GM18498 (cell line): ENCODE results near the gene PPP1R26.

Experiments
- ATAC-seq: cut with Tn5 transposase; IDR thresholded peaks from one replicate; pipeline ENCODE4 v1.9.1; 2021; ENCODE audit warnings: mild to moderate bottlenecking, moderate library complexity; ENCODE audit not compliant: unreplicated experiment

PPP1R26 gene

DNA sequence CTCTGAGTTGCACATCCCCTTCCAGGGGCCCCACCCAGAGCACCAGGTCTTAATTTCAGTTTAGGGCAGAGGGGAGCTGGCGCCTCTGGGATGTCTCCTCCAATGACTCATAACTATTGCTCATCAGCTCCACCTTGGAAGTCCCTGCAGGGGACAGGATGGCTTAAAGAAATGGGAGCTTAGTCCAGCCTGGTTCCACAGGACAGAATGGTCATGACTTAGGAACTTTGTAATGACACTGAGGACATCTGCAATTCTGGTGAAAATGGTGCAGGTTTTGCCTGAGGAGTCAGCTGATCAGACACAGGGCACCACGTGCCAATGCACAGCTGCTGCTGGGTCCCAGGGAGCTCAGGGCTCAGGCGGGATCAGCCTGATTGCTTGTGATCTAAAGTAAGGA lies 16.4 kb upstream of the PPP1R26 start:
- ATAC-seq = no peak

DNA sequence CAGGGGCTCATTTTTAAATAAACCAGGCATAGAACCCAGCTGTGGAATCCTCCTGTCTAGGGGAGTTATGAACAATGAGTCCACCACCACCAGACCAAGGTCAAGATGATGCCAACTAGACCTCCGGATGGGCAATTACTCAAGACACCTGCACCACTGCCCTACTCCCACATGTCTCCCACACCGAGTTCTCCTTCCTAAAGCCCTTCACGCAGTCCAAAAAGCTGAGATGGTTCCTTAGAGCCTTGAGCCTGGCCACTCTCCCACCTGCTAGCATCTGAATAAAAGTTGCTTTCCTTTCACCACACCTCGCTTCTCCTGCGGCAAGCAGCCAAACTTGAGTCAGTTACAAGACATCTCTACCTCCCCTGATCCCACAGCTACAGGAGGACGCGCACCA lies 15.4 kb upstream of the PPP1R26 start:
- no peak for ATAC-seq

DNA sequence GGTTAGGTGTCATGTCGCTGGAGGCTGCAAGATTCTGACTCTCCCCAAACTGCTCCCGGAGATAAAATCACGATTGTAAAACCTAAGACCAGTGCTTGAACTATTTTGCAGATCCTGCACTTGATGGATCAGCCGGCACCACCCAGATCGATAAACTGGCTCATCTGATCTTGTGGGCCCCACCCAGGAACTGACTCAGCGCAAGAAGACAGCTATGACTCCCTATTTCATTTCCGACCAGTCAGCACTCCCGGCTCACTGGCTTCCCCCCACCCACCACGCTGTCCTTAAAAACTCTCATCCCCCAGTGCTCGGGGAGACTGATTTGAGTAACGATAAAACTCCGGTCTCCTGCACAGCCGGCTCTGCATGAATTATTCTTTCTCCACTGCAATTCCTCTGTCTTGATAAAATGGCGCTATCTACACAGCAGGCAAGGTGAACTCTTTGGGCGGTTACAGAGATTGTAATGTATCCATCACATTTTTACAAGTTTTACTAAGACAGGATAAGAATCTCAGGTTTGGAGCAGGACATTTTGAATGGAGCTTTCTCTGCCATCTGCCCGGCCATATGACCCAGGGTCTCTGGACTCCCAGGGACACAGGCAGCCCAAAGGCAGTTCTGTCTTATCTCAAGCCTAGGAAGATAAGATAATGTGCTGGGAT lies 10.6 kb upstream of the PPP1R26 start:
- ATAC-seq = no peak

DNA sequence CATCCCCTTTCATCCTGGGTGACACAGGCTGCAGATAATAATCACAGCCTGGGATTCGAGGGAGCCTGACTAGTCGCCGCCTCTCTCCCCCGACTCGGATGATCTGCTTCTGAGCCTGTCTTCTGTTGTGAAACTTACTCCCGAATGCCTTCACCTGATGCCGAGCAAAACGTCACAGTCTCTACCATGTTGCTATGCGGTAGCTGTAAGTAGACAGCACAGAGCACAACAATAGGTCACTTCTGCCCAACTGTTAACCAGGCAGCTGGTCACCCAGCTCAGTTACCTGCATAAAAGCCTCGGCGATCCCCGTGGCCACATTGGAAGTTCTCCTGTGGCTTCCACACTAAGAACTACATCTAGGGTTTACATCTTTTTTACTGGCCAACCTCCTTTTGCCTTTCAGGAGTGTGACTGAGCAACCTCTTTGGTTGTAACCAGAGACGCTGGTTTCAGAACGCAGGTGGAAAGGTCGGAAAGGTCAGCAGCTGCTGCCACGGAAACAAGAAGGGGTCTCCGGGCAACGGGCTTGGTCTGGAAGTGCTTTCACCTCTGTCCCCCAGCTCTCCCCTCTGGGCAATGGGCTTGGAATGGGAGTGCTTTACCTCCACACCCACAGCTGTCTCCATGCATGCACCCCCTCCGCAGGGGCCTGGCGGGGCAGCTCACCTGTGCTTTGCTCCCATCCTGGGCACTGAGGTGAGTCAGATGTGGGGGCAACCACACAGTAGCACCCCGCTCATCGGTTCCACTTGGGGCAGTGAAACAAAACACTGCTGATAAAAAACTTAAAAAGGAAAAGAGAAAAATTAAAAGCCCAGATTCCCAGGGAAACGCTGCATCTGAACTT lies 7.6 kb upstream of the PPP1R26 start:
- ATAC-seq = no peak

DNA sequence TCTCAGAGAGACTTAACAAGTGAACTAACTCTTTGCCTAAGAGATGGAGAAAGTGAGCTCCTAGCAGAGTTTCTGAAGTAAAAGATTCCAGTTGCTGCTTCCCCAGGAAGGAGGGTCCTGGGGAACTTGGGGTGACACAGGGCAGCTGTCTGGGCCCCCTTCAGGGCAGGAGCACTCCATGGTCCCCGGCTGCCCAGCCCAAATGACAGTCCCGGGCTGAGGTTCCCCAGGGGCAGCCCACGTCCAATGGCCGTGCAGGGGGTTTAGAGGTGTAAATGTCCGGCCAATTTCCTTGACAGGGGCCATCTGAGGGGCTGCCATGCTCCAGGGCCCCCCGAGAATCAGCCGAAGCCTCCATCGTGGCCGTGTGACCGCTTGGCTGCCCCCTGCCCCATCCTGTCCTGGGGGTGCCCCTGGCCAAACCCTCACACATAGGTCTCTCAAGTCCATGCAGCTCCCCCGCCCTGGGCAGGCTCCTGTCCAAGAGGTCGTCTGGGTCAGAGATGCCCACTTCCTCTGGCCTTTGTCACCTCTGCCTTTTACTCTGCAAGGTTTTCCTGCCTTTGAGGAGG lies 5.5 kb upstream of the PPP1R26 start:
- ATAC-seq = no peak

DNA sequence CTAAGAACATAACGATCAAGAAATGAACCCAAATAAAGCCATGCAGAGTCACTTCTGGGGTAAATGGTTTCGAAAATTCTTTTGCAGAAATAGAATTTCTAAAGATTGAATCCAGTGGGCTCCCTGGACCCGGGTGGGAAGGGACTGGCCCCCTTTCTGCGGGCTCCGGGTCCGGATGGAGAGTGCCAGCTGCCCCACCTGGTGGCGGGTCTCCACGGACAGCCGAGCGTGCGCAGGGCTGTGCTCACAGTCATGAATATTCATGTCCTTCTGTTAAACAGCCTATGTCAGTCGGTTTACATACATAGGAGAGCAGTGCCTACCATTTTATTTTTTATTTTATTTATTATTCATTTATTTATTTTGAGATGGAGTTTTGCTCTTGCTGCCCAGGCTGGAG lies 4.7 kb upstream of the PPP1R26 start:
- no peak for ATAC-seq

DNA sequence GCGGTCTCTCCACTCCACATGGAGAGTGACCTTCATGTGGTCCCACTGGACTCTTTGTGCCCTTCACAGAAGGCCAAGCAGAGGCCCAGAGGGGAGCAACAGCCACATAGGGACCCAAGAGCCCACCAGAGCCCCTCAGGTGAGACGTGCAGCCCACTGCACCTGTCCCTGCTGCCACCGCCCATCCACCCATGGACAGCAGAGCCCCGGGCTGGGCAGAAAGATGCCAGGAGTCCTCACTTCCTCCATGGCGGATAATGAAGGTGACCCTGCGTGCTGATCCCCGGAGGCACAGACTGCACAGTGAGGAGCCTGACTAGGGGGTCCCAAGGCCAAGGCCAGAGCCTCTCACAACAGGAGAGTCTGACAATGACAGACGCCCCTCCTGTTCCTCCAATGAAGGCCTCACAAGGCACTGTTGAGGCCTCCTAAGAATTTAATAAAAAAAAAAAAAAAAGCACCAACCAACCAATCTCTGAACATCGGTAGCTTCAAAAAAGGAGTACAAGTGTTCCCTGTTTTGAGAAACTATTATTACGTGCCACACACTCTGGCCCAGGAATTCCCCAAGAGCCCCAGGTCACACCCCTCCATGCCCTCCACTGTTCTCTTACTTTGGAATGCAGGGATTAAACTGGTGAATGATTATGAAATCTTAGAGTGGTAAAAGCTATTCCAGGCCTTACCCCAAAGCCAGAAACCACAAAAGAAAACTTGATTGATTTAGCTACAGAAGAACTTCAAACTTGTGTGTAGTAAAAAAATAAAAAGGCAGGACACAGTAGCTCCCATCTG lies 2.8 kb upstream of the PPP1R26 start:
- no peak for ATAC-seq

DNA sequence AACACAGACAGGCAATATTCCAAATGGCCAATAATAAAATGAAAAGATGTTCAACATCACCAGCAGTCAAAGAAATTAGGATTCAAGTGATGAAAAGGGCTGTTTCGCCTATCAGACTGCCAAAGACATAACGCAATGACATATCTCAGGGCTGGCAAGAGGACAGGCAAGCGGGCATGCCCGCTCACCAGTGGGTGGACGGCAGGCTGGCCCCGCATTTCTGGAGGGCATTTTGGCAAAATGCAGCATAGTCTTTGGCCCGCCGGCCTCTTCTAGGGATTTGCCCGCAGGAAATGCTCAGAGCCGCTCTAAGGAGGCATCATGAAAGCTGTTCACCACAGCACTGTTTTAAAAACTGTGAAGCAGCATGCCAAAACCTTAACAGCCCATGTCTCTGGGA lies 1.4 kb upstream of the PPP1R26 start:
- ATAC-seq = no peak

DNA sequence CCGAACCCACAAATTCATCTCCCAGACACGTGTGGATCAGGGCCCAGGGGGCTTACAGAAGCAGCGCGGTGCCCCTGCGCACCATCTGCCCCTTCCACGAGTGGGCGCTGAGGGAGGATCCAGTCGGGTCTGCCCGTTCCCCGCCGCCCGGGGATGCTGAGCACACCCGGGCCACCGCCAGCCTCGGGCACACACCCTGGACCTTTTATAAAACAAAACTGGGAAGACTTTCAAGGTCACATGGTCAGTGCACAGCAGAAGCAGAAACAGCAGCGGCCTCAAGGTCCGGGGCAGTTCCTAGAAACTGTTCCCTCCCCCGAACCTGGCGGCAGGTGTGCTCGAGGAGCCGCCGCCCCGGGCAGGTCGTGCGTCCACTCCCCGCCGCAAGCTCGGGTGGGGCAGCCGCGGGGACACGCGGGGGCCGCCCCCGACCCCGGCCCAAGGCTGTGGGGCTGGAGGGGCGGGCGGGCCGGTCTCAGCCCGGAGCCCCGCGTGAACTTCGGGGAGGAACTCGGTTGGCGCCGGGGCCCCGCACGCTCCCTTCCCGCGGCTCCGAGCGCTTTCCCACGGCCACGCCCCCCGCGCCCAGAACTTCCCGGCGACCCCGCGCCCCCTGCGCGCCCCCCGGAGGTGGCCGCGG lies 633 bp upstream of the PPP1R26 start:
- no peak for ATAC-seq

DNA sequence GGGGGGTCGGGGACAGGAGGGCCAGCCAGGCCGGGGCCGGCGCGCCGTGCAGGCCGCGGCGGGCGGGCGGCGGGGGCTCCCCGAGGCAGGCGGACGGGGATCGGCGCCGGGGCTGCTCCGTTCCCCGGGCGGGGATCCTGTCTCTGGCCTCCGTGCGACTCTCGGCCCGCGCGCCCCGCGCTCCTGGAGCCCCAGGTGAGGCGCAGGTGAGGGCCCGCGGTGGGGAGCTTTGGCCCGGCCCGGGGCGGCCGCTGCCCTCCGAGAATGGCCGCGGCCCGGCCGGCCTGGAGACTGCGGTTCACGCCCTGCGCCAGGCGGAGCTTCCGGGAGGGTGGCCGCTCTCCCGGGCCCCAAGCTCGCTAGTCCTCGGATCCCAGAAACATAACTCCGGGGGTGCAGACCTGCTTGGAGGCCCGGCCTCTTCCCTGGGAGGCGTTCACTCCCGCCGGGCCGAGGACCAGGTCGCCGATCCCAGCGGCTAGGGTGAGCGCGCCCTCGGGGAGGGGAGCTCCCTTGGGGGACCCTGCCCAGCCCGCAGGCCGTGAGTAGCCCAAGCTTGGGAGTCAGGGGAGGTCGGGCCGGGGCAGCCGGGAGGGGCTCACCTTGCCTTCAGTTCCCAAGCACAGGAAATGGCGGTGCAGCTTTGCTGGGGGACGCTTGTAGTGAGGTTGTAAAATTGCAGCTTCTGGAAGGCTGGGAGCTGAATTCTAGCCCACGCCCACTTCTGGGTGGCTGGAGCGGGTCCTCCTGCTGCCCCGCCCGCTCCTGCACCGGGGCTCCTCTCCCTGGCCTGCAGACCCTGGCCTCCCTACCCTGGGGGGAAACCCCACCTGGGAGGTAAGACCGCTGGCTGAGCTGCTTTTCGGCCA lies 723 bp downstream of the PPP1R26 start:
- ATAC-seq = no peak

DNA sequence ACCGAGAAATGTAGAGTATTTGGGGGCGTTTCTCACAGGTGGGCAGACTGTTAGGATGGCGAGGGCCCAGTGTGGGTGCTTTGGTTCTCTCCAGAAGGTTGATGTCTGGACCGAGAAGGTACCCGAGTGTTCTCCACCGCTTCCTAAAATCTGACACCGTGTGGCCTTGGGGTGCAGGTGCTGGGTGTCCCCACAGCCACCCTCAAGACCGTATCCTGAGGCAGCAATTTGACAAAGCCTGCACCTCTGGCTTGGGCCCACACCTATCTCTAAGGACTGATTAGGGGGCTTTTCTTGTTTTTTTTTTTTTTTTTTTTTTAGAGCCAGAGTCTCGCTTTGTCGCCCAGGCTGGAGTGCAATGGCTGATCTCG lies 1.3 kb downstream of the PPP1R26 start:
- ATAC-seq = no peak

DNA sequence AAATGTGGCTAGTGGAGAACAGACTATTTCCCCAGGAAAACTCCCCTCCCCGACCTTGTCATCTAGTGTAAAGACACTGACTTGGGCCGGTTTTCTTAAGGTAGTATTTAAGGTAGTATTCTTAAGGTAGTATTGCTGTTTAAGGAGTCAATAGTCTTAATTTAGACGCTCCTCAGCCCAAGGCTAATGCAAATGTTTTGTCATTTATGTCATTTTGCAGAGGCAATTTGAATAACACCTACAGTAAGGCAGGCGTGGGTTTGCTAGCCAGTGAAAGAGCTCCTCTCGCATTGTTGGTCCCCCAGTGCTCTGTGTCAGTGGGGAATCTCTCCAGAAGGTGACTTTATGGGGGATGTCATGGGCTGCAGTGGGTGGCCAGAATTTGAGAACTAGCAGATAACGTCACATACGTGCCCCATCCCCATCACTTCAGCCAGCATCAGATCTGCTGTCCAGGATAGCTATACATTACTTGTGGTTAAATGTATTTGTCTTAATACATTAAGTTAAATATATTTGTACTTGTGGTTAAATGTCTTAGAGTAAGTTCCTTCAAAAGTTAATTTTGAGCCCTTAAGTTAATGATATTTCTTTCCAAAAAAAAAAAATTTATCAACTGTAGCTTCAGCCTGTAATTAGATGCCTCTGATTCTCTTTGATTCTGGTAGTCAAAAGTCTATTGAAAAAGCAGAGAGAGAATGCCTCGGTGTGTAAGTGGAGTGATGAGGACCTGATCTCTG lies 2.6 kb downstream of the PPP1R26 start:
- no peak for ATAC-seq

DNA sequence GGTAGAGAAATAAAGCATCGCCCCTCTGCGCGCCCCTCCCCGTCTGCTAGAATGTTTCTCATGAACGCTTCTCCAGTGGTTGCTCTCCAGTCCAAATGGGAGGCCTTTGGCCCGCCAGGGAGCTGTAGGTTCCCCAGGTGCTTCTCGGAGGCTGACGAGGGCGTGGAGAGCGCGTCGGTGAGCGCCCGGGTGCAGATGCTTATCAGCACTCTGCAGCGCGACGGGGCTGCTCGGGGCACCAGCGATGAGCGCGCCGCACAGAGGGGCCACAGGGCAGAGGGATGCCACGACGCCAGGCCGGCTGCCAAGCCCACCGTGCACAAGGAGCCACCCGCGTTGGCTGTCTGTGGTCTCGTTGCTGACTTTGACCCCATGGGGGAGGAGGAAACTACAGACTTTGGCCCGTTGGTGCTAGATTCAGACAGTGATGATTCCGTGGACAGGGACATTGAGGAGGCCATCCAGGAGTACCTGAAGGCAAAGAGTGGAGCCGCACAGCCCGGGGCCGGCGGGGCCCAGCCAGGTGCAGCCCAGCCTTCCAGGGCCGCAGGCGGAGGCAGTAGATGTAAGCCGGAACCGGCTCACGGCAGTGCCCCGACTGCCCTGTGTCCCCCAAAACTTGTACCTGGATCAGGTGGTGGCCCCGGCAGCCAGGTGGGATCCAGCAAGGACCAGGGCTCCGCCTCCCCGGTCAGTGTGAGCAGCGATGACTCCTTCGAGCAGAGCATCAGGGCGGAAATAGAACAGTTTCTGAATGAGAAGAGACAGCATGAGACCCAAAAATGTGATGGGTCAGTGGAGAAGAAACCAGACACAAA lies 5.1 kb downstream of the PPP1R26 start:
- ATAC-seq = no peak

DNA sequence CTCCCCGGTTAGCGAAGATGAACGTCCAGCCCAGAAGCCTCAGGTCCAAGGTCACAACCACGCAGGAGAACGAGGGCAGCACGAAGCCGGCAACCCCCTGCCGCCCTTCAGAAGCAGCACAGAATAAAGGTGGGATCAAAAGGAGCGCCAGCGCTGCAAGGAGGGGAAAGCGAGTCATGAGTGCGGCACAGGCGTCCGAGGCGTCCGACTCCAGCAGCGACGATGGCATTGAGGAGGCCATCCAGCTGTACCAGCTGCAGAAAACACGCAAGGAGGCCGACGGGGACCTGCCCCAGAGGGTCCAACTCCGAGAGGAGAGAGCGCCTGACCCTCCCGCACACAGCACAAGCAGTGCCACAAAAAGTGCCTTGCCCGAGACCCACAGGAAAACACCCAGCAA lies 5.8 kb downstream of the PPP1R26 start:
- ATAC-seq = no peak

DNA sequence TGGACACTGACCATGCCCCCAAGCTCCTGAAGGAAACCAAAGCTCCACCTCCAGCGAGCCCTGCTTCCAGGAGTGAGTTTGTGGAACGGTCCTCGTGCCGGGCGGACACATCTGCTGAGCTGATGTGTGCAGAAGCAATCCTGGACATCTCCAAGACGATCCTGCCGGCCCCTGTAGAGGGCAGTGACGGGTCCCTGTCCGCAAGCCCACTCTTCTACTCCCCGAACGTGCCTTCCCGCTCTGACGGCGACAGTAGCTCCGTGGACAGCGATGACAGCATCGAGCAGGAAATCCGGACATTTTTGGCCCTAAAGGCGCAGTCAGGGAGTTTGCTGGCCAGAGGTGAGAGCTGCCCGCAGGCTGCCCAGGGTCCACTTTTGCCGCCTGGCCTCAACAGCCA lies 6.2 kb downstream of the PPP1R26 start:
- ATAC-seq = no peak

DNA sequence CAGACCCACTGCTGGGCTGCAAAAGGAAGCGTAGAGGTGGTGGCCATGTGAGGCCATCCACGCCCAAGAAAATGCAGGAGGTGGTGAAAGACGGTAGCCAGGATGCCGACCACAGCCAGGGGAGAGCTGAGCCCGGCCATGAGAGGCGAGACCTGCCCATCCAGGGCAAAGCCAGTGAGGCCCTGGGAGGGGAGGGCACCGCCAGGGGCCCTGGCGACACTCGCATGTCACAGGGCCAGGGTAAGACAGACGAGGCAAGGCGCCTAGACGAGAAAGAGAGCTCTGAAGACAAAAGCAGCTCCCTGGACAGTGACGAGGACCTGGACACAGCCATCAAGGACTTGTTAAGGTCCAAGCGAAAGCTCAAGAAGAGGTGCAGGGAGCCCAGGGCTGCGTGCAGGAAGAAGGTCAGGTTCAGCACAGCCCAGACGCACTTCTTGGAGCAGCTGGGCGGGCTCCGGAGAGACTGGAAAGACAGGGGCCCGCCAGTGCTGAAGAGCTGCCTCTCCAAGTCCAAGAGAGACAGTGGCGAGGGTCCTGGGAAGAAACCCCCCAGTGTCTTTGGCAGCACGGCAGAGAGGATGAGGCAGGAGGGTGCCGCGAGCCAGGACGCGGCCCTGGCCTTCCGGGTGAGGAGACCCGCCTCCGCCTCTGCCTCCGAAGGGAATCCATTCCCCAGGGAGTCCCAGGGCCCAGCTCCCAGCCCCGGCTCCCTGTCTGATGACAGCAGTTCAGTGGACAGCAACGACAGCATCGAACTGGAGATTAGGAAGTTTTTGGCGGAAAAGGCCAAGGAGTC lies 6.9 kb downstream of the PPP1R26 start:
- no peak for ATAC-seq

DNA sequence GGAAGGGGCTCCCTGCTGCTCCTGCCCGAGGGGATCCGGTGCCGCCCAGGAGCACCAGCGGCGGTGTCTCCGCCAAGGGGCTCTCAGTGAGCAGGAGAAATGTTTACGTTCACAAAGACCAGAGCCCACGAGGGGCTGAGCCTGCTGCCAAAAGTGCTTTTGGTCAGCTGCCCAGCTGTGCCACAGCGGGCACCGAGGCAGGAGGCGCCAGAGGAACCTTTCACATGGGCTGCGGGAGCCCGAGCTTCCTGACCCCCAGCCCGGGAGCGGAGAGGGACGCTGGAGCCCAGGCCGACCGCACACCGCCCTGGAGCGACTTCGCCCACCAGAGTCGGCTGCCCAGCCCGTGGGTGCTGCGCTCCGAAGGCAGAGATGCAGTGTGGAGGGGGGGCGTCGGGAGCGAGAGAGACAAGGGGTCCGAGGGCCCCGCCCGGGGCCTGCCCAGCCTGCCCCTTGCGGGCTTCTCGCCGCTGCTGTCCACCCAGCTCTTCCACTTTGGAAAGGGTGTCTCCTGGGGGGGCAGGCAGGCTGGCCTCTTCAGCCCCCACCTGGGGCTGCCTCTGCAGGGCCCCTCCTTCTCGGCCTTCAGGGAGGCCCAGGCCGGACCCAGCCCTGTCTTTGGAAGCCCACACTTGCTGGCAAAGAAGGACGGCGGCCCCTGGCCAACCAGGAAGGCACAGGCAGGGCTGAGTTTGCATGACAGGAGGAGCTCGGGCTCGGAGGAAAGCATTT lies 7.9 kb downstream of the PPP1R26 start:
- ATAC-seq = no peak
